Measurements from ENCODE around the gene C4orf36.

- TF ChIP-seq, protein P1, sequence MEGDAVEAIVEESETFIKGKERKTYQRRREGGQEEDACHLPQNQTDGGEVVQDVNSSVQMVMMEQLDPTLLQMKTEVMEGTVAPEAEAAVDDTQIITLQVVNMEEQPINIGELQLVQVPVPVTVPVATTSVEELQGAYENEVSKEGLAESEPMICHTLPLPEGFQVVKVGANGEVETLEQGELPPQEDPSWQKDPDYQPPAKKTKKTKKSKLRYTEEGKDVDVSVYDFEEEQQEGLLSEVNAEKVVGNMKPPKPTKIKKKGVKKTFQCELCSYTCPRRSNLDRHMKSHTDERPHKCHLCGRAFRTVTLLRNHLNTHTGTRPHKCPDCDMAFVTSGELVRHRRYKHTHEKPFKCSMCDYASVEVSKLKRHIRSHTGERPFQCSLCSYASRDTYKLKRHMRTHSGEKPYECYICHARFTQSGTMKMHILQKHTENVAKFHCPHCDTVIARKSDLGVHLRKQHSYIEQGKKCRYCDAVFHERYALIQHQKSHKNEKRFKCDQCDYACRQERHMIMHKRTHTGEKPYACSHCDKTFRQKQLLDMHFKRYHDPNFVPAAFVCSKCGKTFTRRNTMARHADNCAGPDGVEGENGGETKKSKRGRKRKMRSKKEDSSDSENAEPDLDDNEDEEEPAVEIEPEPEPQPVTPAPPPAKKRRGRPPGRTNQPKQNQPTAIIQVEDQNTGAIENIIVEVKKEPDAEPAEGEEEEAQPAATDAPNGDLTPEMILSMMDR (IDR thresholded peaks at IDR 0.05), result peak; percentile 26
- TF ChIP-seq EZH2 (IDR thresholded peaks at IDR 0.05; ENCODE audit: borderline replicate concordance, insufficient read depth, low read depth, low read length, poor library complexity, severe bottlenecking), result no peak
Measured at GRCh38 chr4:86935853-86936733, 43.9 kb upstream of the C4orf36 start.
